ENCODE data around the gene DCAF15. TPM values are rescaled to one million over a fixed set of nuclear protein-coding genes. Genes with fewer than 3 reads are reported as not detected.

Gene DCAF15
- total and polyA plus RNA-seq, 2 experiments from 2014 or later, result 39.5 to 81.3 TPM

DNA sequence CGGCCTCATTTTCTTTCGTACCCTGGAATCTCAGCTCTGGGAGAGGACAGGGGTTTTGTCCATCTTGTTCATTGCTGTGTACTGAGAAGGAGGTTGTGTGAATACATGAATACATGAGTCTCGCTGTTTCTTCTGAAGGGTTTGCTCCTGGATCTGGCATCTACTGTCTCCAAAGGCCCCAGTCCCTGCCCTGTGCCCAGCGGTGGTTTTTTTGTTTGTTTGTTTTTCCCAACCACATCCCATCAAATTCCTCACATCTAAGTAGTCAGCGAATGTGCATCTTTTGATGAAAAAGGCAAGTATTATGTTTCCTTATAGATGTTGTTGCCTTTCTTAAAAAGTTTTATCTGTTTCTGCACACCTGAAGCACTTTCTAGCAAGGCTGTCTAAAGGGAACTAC lies 12.5 kb downstream of the DCAF15 start (continued):
- no peak for TF ChIP-seq NANOG (IDR thresholded peaks at IDR 0.05; ENCODE audit: borderline replicate concordance)
- TF ChIP-seq, protein P1, sequence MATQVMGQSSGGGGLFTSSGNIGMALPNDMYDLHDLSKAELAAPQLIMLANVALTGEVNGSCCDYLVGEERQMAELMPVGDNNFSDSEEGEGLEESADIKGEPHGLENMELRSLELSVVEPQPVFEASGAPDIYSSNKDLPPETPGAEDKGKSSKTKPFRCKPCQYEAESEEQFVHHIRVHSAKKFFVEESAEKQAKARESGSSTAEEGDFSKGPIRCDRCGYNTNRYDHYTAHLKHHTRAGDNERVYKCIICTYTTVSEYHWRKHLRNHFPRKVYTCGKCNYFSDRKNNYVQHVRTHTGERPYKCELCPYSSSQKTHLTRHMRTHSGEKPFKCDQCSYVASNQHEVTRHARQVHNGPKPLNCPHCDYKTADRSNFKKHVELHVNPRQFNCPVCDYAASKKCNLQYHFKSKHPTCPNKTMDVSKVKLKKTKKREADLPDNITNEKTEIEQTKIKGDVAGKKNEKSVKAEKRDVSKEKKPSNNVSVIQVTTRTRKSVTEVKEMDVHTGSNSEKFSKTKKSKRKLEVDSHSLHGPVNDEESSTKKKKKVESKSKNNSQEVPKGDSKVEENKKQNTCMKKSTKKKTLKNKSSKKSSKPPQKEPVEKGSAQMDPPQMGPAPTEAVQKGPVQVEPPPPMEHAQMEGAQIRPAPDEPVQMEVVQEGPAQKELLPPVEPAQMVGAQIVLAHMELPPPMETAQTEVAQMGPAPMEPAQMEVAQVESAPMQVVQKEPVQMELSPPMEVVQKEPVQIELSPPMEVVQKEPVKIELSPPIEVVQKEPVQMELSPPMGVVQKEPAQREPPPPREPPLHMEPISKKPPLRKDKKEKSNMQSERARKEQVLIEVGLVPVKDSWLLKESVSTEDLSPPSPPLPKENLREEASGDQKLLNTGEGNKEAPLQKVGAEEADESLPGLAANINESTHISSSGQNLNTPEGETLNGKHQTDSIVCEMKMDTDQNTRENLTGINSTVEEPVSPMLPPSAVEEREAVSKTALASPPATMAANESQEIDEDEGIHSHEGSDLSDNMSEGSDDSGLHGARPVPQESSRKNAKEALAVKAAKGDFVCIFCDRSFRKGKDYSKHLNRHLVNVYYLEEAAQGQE (IDR thresholded peaks at IDR 0.05; ENCODE audit: unreplicated experiment), result no peak

DNA sequence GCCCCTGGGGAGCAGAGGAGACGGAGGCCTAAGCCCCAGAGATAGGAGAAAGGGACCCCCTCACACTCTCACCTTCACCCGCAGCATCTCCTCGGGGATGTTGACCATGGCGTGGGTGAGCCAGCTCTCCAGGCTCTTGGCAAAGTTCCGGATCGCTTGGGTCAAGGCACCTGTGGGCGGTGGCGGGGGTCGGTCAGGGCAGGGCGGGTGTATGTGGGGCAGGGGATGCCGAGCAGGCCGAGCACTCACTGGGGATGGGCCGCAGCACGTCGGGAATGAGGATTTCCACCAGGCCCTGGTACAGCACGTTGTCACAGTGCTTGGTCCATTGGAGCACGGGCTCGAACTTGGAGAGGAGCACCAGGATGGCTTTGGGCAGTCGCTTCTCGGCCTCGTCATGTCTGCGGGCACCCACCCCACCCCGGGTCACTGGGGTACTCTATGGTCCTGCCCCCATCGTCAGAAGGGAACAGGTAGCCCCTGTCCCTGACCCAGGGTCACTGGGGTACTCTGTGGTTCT lies 13.1 kb downstream of the DCAF15 start:
- Histone ChIP-seq H3K27ac (ENCODE audit: low read depth) (no peak overlapping the region), H4K20me1 (replicated peaks; ENCODE audit: insufficient read depth) (no peaks in the 10 kb centered on the region), H3F3A (replicated peaks; ENCODE audit: low read depth) (0 out of 2 replicates have a peak, but pooled peaks cover 6% of the 10 kb centered on the region), H3K4me1 (ENCODE audit: insufficient read depth) (no peaks in the 10 kb centered on the region; the same call in 1 of the 2 replicates), H3K36me3 (ENCODE audit: insufficient read depth) (no peaks in the 10 kb centered on the region), H3K27me3 (ENCODE audit: insufficient read depth) (peaks cover 11% of the 10 kb centered on the region), H3K4me2 (no peak overlapping the region), H3K9me2 (ENCODE audit: insufficient read depth) (no peaks in the 10 kb centered on the region), H2AFZ (no peak overlapping the region), H3K79me2 (replicated peaks; ENCODE audit: insufficient read depth) (no peaks in the 10 kb centered on the region), H3K4me3 (no peak overlapping the region)
- Mint-ChIP-seq H3K36me3 (ENCODE audit: low read depth) (peaks cover 30% of the 10 kb centered on the region), H3K9me3 (no peaks in the 10 kb centered on the region), H3K27me3 (ENCODE audit: insufficient read depth, low read depth, poor library complexity) (peaks cover 24% of the 10 kb centered on the region), H3K4me3 (no peak overlapping the region), H3K27ac (no peak overlapping the region), H3K4me1 (peaks cover 5% of the 10 kb centered on the region)
- TF ChIP-seq ZNF114 (CRISPR knock-in tag; IDR thresholded peaks at IDR 0.05) (no peak), EZH2phosphoT487 (IDR thresholded peaks at IDR 0.05; ENCODE audit: unreplicated experiment) (no peak)
- ATAC-seq (no peak), DNase-seq (ENCODE audit: low spot score) (no peak)

DNA sequence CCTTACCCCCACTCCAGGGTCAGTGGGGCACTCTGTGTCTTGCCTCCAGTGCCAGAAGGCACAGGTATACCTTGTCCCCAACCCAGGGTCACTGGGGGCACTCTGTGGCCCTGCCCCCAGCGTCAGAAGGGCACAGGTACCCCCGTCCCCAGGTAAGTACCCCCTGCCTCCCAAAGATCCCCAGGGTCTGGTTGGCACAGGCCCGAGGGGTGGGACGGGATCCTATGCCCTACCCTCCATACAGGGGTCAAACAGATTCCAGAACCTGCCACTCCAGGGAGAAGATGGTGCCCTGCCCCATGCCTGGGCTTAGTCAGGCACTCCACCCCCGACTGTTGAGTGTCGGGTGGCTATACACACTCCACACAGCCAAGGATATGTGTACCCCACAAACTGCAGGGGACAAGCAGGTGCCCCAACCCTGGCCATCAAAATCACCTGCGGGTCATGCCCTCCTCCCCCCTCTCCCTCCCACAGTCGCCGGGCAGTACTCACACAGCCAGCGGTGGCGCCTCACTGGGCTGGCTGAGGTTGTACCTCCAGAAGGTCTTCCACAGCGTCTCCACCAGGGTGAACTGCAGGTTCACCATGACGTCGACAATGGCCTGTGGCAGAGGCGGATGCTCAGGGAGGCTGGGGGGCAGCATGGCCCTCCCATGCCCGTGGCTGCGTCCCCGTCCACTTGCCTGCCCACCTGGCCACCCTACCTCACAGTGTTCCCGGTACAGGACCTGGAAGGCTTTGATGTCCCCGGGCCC lies 13.8 kb downstream of the DCAF15 start:
- H3K4me1 Mint-ChIP-seq, result peaks cover 5% of the 10 kb centered on the region
- H3K36me3 Mint-ChIP-seq (ENCODE audit: low read depth), result peaks cover 26% of the 10 kb centered on the region
- H3K9me3 Mint-ChIP-seq, result no peaks in the 10 kb centered on the region
- H3K27ac Mint-ChIP-seq, result no peak overlapping the region
- Histone ChIP-seq H4K20me1 (replicated peaks; ENCODE audit: insufficient read depth) (no peaks in the 10 kb centered on the region), H3K4me2 (no peak overlapping the region), H3K79me2 (replicated peaks; ENCODE audit: insufficient read depth) (no peaks in the 10 kb centered on the region), H2AFZ (no peak overlapping the region), H3K9me2 (ENCODE audit: insufficient read depth) (no peaks in the 10 kb centered on the region), H3K4me3 (no peak overlapping the region), H3K27me3 (ENCODE audit: insufficient read depth) (peaks cover 11% of the 10 kb centered on the region), H3F3A (replicated peaks; ENCODE audit: low read depth) (0 out of 2 replicates have a peak, but pooled peaks cover 6% of the 10 kb centered on the region), H3K27ac (ENCODE audit: low read depth) (no peak overlapping the region), H3K36me3 (ENCODE audit: insufficient read depth) (no peaks in the 10 kb centered on the region), H3K4me1 (ENCODE audit: insufficient read depth) (no peaks in the 10 kb centered on the region; the same call in 1 of the 2 replicates)
- no peak for DNase-seq (ENCODE audit: low spot score)
- TF ChIP-seq, protein P2, sequence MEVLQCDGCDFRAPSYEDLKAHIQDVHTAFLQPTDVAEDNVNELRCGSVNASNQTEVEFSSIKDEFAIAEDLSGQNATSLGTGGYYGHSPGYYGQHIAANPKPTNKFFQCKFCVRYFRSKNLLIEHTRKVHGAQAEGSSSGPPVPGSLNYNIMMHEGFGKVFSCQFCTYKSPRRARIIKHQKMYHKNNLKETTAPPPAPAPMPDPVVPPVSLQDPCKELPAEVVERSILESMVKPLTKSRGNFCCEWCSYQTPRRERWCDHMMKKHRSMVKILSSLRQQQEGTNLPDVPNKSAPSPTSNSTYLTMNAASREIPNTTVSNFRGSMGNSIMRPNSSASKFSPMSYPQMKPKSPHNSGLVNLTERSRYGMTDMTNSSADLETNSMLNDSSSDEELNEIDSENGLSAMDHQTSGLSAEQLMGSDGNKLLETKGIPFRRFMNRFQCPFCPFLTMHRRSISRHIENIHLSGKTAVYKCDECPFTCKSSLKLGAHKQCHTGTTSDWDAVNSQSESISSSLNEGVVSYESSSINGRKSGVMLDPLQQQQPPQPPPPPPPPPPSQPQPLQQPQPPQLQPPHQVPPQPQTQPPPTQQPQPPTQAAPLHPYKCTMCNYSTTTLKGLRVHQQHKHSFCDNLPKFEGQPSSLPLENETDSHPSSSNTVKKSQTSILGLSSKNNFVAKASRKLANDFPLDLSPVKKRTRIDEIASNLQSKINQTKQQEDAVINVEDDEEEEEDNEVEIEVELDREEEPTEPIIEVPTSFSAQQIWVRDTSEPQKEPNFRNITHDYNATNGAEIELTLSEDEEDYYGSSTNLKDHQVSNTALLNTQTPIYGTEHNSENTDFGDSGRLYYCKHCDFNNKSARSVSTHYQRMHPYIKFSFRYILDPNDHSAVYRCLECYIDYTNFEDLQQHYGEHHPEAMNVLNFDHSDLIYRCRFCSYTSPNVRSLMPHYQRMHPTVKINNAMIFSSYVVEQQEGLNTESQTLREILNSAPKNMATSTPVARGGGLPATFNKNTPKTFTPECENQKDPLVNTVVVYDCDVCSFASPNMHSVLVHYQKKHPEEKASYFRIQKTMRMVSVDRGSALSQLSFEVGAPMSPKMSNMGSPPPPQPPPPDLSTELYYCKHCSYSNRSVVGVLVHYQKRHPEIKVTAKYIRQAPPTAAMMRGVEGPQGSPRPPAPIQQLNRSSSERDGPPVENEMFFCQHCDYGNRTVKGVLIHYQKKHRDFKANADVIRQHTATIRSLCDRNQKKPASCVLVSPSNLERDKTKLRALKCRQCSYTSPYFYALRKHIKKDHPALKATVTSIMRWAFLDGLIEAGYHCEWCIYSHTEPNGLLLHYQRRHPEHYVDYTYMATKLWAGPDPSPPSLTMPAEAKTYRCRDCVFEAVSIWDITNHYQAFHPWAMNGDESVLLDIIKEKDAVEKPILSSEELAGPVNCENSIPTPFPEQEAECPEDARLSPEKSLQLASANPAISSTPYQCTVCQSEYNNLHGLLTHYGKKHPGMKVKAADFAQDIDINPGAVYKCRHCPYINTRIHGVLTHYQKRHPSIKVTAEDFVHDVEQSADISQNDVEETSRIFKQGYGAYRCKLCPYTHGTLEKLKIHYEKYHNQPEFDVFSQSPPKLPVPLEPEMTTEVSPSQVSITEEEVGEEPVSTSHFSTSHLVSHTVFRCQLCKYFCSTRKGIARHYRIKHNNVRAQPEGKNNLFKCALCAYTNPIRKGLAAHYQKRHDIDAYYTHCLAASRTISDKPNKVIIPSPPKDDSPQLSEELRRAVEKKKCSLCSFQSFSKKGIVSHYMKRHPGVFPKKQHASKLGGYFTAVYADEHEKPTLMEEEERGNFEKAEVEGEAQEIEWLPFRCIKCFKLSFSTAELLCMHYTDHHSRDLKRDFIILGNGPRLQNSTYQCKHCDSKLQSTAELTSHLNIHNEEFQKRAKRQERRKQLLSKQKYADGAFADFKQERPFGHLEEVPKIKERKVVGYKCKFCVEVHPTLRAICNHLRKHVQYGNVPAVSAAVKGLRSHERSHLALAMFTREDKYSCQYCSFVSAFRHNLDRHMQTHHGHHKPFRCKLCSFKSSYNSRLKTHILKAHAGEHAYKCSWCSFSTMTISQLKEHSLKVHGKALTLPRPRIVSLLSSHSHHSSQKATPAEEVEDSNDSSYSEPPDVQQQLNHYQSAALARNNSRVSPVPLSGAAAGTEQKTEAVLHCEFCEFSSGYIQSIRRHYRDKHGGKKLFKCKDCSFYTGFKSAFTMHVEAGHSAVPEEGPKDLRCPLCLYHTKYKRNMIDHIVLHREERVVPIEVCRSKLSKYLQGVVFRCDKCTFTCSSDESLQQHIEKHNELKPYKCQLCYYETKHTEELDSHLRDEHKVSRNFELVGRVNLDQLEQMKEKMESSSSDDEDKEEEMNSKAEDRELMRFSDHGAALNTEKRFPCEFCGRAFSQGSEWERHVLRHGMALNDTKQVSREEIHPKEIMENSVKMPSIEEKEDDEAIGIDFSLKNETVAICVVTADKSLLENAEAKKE (CRISPR knock-in tag; IDR thresholded peaks at IDR 0.05), result no peak
- TF ChIP-seq POLR2AphosphoS5 (IDR thresholded peaks at IDR 0.05; ENCODE audit: low read depth) (no peak), EZH2 (IDR thresholded peaks at IDR 0.05; ENCODE audit: low read depth, unreplicated experiment) (no peak), JUNB (IDR thresholded peaks at IDR 0.05; ENCODE audit: unreplicated experiment) (no peak)
- ATAC-seq, result no peak
- H3K4me3 Mint-ChIP-seq, result no peak overlapping the region
- peaks cover 24% of the 10 kb centered on the region for H3K27me3 Mint-ChIP-seq (ENCODE audit: insufficient read depth, low read depth, poor library complexity)

Data from GM23338 (cell line).